ENCODE data around the gene SHMT2. TPM values are rescaled to one million over a fixed set of nuclear protein-coding genes. Genes with fewer than 3 reads are reported as not detected.
A peak's percentile ranks its signal among the peaks of the same experiment; 100 is the strongest.

SHMT2 gene
- total and polyA plus RNA-seq, 2 experiments from 2014 or later, result 59.9 to 110 TPM

- Histone ChIP-seq H3K4me3 (no peak overlapping the region), H3K27me3 (peaks cover 15% of the 10 kb centered on the region), H3K4me1 (ENCODE audit: low read depth) (peaks cover 13% of the 10 kb centered on the region), H3K36me3 (no peaks in the 10 kb centered on the region), H3K9me3 (ENCODE audit: low read depth) (no peaks in the 10 kb centered on the region), H3K27ac (no peak overlapping the region)
- DNase-seq (ENCODE audit: low read depth in 1 of 2, low spot score in 1 of 2), result no peak
- TF ChIP-seq, protein P1, sequence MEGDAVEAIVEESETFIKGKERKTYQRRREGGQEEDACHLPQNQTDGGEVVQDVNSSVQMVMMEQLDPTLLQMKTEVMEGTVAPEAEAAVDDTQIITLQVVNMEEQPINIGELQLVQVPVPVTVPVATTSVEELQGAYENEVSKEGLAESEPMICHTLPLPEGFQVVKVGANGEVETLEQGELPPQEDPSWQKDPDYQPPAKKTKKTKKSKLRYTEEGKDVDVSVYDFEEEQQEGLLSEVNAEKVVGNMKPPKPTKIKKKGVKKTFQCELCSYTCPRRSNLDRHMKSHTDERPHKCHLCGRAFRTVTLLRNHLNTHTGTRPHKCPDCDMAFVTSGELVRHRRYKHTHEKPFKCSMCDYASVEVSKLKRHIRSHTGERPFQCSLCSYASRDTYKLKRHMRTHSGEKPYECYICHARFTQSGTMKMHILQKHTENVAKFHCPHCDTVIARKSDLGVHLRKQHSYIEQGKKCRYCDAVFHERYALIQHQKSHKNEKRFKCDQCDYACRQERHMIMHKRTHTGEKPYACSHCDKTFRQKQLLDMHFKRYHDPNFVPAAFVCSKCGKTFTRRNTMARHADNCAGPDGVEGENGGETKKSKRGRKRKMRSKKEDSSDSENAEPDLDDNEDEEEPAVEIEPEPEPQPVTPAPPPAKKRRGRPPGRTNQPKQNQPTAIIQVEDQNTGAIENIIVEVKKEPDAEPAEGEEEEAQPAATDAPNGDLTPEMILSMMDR (IDR thresholded peaks at IDR 0.05; ENCODE audit: low read depth, low read length), result no peak
Observed at GRCh38 chr12:57247041-57247440, 17.5 kb downstream of the SHMT2 start.

DNA sequence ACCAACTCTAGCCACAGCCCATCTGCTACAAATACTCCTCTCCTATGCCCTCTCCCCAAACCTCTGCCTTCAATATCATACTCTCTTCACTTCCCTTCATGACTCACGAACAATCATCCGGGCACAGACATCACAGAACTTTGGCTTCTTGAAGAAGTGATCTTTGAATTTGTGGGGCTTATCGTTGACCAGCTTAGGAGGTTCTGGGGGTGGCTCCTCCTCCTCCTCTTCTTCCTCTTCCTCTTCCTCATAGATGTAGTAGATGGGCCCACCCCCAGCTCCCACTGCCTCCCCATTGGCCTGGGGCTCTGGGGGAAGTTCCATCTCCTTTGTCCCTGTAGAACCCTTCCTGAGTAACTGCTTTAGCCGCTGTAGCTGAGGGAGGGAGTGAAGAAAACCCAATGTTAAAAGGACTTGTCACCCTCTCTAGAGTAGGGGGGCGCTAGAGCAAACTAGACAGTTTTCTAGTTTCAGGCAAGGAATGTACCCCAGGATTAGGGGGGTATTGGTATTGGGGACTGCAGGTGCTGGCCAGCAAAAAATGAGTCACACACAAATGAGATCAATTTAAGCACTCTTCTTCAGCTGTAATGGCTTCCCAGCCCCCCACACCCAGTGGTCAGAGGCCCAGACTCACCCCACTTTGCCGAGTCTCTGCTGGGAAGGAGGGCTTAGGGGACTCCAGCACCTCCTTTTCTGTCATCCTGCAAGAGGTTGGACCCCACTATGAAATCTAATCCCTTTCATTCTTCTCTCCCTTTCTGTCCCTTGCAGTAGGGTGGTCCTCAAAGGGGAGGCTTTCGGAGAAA is 19.6 kb downstream of the SHMT2 start:
- H3K27me3 ChIP-seq, result no peaks in the 10 kb centered on the region
- peaks cover 13% of the 10 kb centered on the region for H3K4me1 ChIP-seq (ENCODE audit: low read depth)
- H3K36me3 ChIP-seq, result no peaks in the 10 kb centered on the region
- H3K27ac ChIP-seq, result no peak overlapping the region
- DNase-seq (ENCODE audit: low read depth in 1 of 2, low spot score in 1 of 2), result no peak
- H3K4me3 ChIP-seq, result no peak overlapping the region
- TF ChIP-seq, protein P1 (IDR thresholded peaks at IDR 0.05; ENCODE audit: low read depth, low read length), result no peak
- no peaks in the 10 kb centered on the region for H3K9me3 ChIP-seq (ENCODE audit: low read depth)

GRCh38 chr12:57250541-57250940 is 21.0 kb downstream of the SHMT2 start:
- Histone ChIP-seq H3K27me3 (no peaks in the 10 kb centered on the region), H3K4me3 (no peak overlapping the region), H3K4me1 (ENCODE audit: low read depth) (peaks cover 13% of the 10 kb centered on the region), H3K9me3 (ENCODE audit: low read depth) (no peaks in the 10 kb centered on the region), H3K36me3 (no peaks in the 10 kb centered on the region), H3K27ac (peak overlapping the region; percentile 59)
- DNase-seq (ENCODE audit: low read depth in 1 of 2, low spot score in 1 of 2), result no peak
- TF ChIP-seq, protein P1 (IDR thresholded peaks at IDR 0.05; ENCODE audit: low read depth, low read length), result no peak

DNA sequence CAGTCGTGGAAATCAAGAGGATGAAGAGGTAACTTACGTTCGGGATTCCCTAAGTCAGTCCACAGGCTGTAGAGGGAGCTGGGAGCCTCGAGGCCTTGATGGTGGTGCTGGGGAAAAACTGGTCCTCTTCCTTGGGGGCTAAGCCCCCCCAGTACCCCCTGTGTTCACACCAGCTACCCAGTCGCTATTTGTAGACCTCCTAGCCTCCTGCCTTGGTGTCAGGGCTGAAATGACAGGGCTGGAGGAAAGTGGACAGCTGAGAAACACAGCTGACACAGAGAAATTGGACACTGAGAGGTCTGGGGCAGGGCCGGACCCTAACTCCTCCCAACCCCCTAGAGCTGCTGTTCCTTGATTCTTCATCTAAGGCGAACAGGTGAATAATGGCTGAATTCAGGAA is 21.4 kb downstream of the SHMT2 start, which contains the start of gene STAC3:
Gene STAC3 (minus strand): TSS at position 232 of the 400 bp plus-strand sequence. CDS start 1,551 bp downstream, outside the sequence.
- no peak for DNase-seq (ENCODE audit: low read depth in 1 of 2, low spot score in 1 of 2)
- Histone ChIP-seq H3K27me3 (no peaks in the 10 kb centered on the region), H3K27ac (peak within 1 kb of the TSS; percentile 59), H3K36me3 (no peaks in the 10 kb centered on the region), H3K4me1 (ENCODE audit: low read depth) (peaks cover 13% of the 10 kb centered on the region), H3K9me3 (ENCODE audit: low read depth) (no peaks in the 10 kb centered on the region), H3K4me3 (no peak within 1 kb of the TSS)
- TF ChIP-seq, protein P1 (IDR thresholded peaks at IDR 0.05; ENCODE audit: low read depth, low read length), result no peak

DNA sequence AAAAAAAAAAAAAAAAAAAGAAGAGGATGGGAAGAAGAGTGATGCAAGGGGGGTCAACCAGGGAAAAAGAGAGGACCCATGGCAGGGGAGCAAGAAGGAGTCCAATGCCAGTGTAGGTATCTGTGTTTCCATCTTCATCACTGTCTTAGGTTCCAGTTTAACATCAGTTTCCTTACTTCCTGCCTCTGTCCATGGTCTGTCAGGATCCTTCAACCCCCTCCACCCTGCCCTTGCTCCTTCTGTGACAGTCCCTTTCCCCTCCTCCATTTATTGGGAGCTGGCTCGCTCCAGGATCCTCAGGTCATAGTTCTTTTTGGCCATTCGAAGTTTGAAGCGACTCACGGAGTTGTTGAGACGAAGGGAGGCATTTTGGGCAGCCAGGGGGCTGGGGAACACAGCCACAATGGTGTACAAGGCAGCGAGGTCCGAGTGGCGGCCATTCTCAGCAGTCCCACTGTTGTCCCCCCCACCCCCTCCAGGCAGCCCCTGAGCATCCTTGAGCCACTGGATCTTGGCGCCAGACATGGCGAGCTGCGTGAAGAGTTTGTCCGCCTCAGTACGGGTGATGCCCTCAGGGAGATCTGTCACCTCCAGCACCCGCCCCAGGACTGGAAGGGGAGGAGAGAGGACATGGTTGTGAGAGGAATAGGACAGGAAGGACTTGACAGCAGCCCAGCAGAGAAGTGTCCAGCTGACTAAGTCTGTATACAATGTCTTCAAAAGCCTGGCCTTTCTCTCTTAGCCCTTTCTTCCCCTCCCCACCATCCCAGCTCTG is 25.2 kb downstream of the SHMT2 start:
- H3K4me1 ChIP-seq (ENCODE audit: low read depth), result peaks cover 13% of the 10 kb centered on the region
- TF ChIP-seq, protein P1 (IDR thresholded peaks at IDR 0.05; ENCODE audit: low read depth, low read length), result no peak

More for the DNA sequence above, 25.2 kb downstream of the SHMT2 start:
- DNase-seq (ENCODE audit: low read depth in 1 of 2, low spot score in 1 of 2), result no peak
- Histone ChIP-seq H3K4me3 (no peak overlapping the region), H3K36me3 (peaks cover 19% of the 10 kb centered on the region), H3K27me3 (no peaks in the 10 kb centered on the region), H3K9me3 (ENCODE audit: low read depth) (no peaks in the 10 kb centered on the region), H3K27ac (no peak overlapping the region)

All from cardiac muscle cell (in vitro differentiated cells and primary cell).